CD4-positive, alpha-beta memory T cell (primary cell): Measurements from ENCODE around the gene POLDIP3. TPM values are rescaled to one million over a fixed set of nuclear protein-coding genes. Genes with fewer than 3 reads are reported as not detected.

Source experiments
- CTCF ChIA-PET: fragments of 350-600 bp; sonication (Branson Sonifier 250); formaldehyde crosslinking; loops from one replicate; lab custom pipeline; 2021; ENCODE audit warnings: inconsistent platforms; ENCODE audit not compliant: partially characterized antibody; lab: Charles Lee
- POLR2A ChIA-PET: fragments of 350-600 bp; sonication (Branson Sonifier 250); formaldehyde crosslinking; loops from one replicate; lab custom pipeline; 2021; ENCODE audit not compliant: partially characterized antibody; lab: Charles Lee
- DNase-seq, 5 donors: peaks; one replicate each; pipeline versions ENCODE4 v3.0.0 to v3.0.0-alpha.2; 2020 to 2022; ENCODE audit warnings: mixed read lengths in 1 of 5
- H3K27ac ChIP-seq: one replicate; pipeline ENCODE4 v1.7.0; 2013; ENCODE audit warnings: low read depth, low read length
- H3K27me3 ChIP-seq: 2 replicates; pipeline ENCODE4 v1.7.0; 2013; ENCODE audit warnings: mild to moderate bottlenecking, low read length, moderate library complexity; ENCODE audit not compliant: insufficient read depth
- H3K36me3 ChIP-seq: 2 replicates; pipeline ENCODE4 v1.7.0; 2013; ENCODE audit warnings: mild to moderate bottlenecking, low read length, moderate library complexity; ENCODE audit not compliant: insufficient read depth
- H3K4me1 ChIP-seq: 2 replicates; pipeline ENCODE4 v1.7.0; 2013; ENCODE audit warnings: mild to moderate bottlenecking, low read length, moderate library complexity; ENCODE audit not compliant: insufficient read depth
- H3K4me3 ChIP-seq, 2 donors: one replicate each; pipeline ENCODE4 v1.7.0; 2013; ENCODE audit warnings: low read length in 2 of 2, mild to moderate bottlenecking in 1 of 2
- H3K9me3 ChIP-seq, 2 donors: one replicate each; pipeline ENCODE4 v1.7.0; 2013; ENCODE audit warnings: low read length in 2 of 2, control low read depth in 1 of 2; ENCODE audit not compliant: control insufficient read depth in 1 of 2
- H3K27ac Mint-ChIP-seq, 7 donors: one replicate each; pipeline ENCODE4 v1.8.0; 2020 to 2021; ENCODE audit warnings: mixed read lengths in 7 of 7, mild to moderate bottlenecking in 6 of 7, inconsistent platforms in 3 of 7, moderate library complexity in 3 of 7
- H3K27me3 Mint-ChIP-seq, 2 donors: one replicate each; pipeline ENCODE4 v1.8.0; 2020 to 2021; ENCODE audit warnings: mixed read lengths in 2 of 2
- H3K36me3 Mint-ChIP-seq, 2 donors: one replicate each; pipeline ENCODE4 v1.8.0; 2020 to 2021; ENCODE audit warnings: mixed read lengths in 2 of 2, inconsistent platforms in 1 of 2, mild to moderate bottlenecking in 1 of 2
- H3K4me1 Mint-ChIP-seq, 4 donors: one replicate each; pipeline ENCODE4 v1.8.0; 2020 to 2021; ENCODE audit warnings: mixed read lengths in 4 of 4, mild to moderate bottlenecking in 1 of 4
- H3K4me3 Mint-ChIP-seq, 8 donors: one replicate each; pipeline ENCODE4 v1.8.0; 2020 to 2021; ENCODE audit warnings: mixed read lengths in 8 of 8, mild to moderate bottlenecking in 7 of 8, moderate library complexity in 6 of 8, inconsistent platforms in 3 of 8
- H3K9me3 Mint-ChIP-seq, 8 donors: one replicate each; pipeline ENCODE4 v1.8.0; 2020 to 2021; ENCODE audit warnings: mixed read lengths in 8 of 8, mild to moderate bottlenecking in 5 of 8, inconsistent platforms in 3 of 8, moderate library complexity in 1 of 8
- intact Hi-C: fragments of 100-400 bp; cut with micrococcal nuclease; formaldehyde crosslinking; loops from one replicate; pipeline ENCODE4 v1.15.1; 2023
- polyA plus RNA-seq, 2 donors: library from polyadenylated mRNA; unstranded; fragments of 300-500 nt; fragmentation: Illumina TruSeq; gene quantifications; one replicate each; pipeline ENCODE4 v1.2.3, GENCODE V29; 2021
- total RNA-seq, 2 experiments: library from RNA; stranded (reverse); gene quantifications; one replicate each; pipeline ENCODE4 v1.2.3, GENCODE V29; 2021

Gene POLDIP3
- total and polyA plus RNA-seq, 4 experiments from 2014 or later = 66.1 to 82.3 (median 77.8) TPM

DNA sequence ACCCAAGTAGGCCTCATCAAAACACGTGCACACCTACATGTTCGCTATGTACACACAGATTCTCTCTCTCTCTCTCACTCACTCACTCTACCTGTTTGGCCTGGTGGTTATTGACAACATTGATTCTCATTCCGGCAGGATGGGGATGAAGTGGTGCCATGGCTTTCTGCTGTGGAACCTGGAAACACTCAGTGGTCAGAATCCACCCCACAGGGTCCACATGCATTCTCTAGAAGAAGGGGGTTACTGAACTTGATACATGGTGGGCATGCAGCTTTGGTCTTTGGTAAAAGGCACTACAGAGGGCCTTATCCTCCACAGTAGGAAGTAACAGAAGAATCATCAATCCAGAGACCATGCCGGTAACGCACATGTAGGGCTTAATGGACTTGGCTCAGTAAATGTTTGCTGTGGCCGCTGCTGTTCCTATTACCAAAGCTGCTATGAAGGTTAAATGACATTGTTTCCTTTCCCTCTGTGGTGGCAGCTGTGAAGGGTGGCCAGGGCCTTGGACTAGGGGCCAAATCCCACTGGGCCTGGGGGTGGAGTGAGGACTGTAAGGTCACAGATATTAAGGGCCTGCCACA lies 12.7 kb downstream of the POLDIP3 start:
- no peak overlapping the region for H3K4me3 ChIP-seq
- DNase-seq = no peak
- intact Hi-C loops = no loop called here
- no peaks in the 10 kb centered on the region for H3K9me3 ChIP-seq
- no peaks in the 10 kb centered on the region for H3K27me3 ChIP-seq
- no peak overlapping the region for H3K27ac ChIP-seq
- H3K36me3 ChIP-seq = peaks cover 62% of the 10 kb centered on the region
- peaks cover 8% of the 10 kb centered on the region for H3K4me1 ChIP-seq
- no peaks in the 10 kb centered on the region for H3K27me3 Mint-ChIP-seq
- peak overlapping the region in 1 of 7 donors; percentile 43 for H3K27ac Mint-ChIP-seq
- CTCF ChIA-PET = no interaction called here
- H3K4me1 Mint-ChIP-seq = peaks cover 12 to 43% (median 21%) of the 10 kb centered on the region in 4 donors
- POLR2A ChIA-PET = no interaction called here
- no peak overlapping the region for H3K4me3 Mint-ChIP-seq
- H3K9me3 Mint-ChIP-seq = no peaks in the 10 kb centered on the region
- peaks cover 55 to 72% of the 10 kb centered on the region in 2 donors for H3K36me3 Mint-ChIP-seq

DNA sequence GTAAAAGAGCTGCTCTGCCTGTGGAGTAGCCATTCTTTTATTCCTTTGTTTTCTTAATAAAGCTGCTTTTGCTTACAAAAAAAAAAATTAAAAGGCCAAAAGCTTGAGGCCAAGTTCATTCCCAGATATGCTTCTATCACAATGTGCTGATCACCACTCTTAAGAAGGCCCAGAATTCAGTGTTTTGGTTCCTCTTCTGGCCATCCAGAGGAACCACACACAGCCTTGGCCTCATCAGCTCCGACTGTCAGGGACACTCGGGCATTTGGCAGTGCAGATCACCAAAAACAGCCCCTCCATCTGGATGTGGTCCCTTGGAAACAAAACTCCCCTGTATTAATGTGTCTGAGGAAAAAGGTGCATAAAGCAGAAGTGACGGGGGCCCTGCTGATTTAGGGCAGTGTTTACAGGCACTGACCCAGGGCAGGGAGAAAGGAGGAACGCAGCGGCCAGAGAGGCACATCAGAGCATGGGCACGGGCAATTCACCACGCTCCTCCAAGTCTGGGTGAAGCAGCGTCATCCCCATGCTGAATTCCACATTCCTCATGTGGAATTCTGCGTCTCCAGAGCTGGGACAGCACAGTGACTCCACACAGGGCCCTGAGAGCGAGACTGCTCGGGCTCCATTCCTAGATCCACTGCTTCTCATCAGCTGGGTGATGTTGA lies 17.7 kb downstream of the POLDIP3 start:
- no peaks in the 10 kb centered on the region for H3K9me3 ChIP-seq
- Mint-ChIP-seq H3K9me3 (no peaks in the 10 kb centered on the region), H3K27ac (peak overlapping the region in 1 of 7 donors; percentile 70), H3K36me3 (peaks cover 42 to 81% of the 10 kb centered on the region in 2 donors), H3K4me3 (no peak overlapping the region), H3K4me1 (peaks cover 4 to 6% (median 5%) of the 10 kb centered on the region in 4 donors), H3K27me3 (no peaks in the 10 kb centered on the region)
- POLR2A ChIA-PET = interaction anchor here (1.3 to 1.4 kb wide), 2 partner anchors 12 to 17 kb away, joined by 4 read pairs; partner anchors contain the start of gene POLDIP3
- no peaks in the 10 kb centered on the region for H3K4me1 ChIP-seq
- no peaks in the 10 kb centered on the region for H3K27me3 ChIP-seq
- no peak for DNase-seq
- peaks cover 87% of the 10 kb centered on the region for H3K36me3 ChIP-seq
- CTCF ChIA-PET = interaction anchor here (0.8 to 1.0 kb wide), 2 partner anchors 13 to 24 kb away, joined by 3 to 4 read pairs; no protein-coding TSS in a partner anchor
- no peak overlapping the region for H3K27ac ChIP-seq
- intact Hi-C loops = no loop called here
- H3K4me3 ChIP-seq = no peak overlapping the region

DNA sequence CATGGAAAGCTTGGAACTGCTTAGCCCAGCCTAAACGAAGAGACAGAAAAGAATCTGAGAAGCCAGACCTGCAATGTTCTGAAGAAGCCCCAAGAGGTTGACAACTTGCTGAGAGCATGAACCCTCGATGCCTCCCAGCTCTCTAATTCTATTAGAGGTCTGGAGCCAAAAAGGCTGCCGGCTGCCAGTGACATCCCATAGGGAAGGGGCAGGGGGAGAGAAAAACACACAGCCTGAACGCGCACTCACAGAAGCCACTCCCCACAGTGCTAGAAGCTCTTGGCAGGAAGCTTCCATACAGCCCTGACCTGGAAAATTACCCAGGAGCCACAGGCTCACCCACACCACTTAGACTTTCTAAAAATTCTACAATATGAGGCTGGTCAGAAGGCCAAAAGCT lies 18.3 kb downstream of the POLDIP3 start:
- H3K4me3 ChIP-seq = no peak overlapping the region
- no peaks in the 10 kb centered on the region for H3K27me3 ChIP-seq
- Mint-ChIP-seq H3K9me3 (no peaks in the 10 kb centered on the region), H3K27me3 (no peaks in the 10 kb centered on the region), H3K27ac (peak overlapping the region in 3 of 7 donors; percentile 3 to 85 (median 63)), H3K4me1 (peaks cover 0 to 3% (median 1%) of the 10 kb centered on the region in 4 donors), H3K36me3 (peaks cover 39 to 84% of the 10 kb centered on the region in 2 donors), H3K4me3 (no peak overlapping the region)
- no peaks in the 10 kb centered on the region for H3K9me3 ChIP-seq
- intact Hi-C loops = no loop called here
- no peaks in the 10 kb centered on the region for H3K4me1 ChIP-seq
- H3K27ac ChIP-seq = no peak overlapping the region
- POLR2A ChIA-PET = interaction anchor here (1.3 to 1.4 kb wide), 2 partner anchors 13 to 18 kb away, joined by 4 read pairs; partner anchors contain the start of gene POLDIP3
- peaks cover 88% of the 10 kb centered on the region for H3K36me3 ChIP-seq
- CTCF ChIA-PET = no interaction called here
- DNase-seq = no peak

DNA sequence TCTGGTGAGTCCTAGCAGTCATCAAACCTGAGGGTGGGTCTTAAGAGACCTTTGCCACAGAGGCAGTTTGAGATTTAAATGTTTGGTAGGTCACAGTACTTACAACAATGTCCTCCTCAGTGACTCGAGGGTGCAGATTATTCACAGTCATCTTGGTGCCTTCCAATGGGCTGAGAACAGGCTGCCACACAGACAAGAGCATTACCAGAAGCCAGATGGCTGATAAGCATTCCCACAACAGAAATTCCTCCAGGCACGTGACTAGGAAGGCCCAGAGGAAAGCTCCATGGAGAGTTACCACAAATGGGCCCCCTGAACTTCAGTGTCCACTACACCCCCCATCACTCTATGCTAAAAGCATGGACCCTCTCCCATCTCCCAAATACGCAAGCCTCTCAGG lies 19.2 kb downstream of the POLDIP3 start:
- Mint-ChIP-seq H3K36me3 (peaks cover 39 to 85% of the 10 kb centered on the region in 2 donors), H3K4me1 (peaks cover 0 to 3% (median 1%) of the 10 kb centered on the region in 4 donors), H3K9me3 (no peaks in the 10 kb centered on the region), H3K4me3 (no peak overlapping the region), H3K27me3 (no peaks in the 10 kb centered on the region), H3K27ac (peak overlapping the region in 2 of 7 donors; percentile 3 to 57)
- intact Hi-C loops = no loop called here
- Histone ChIP-seq H3K9me3 (no peaks in the 10 kb centered on the region), H3K4me1 (no peaks in the 10 kb centered on the region), H3K27ac (no peak overlapping the region), H3K27me3 (no peaks in the 10 kb centered on the region), H3K4me3 (no peak overlapping the region), H3K36me3 (peaks cover 86% of the 10 kb centered on the region)
- ChIA-PET CTCF (no interaction called here), POLR2A (no interaction called here)
- no peak for DNase-seq

GRCh38 chr22:42591987-42592386 lies 22.7 kb downstream of the POLDIP3 start:
- peaks cover 75% of the 10 kb centered on the region for H3K36me3 ChIP-seq
- H3K4me1 Mint-ChIP-seq = peaks cover 0 to 4% (median 2%) of the 10 kb centered on the region in 4 donors
- H3K4me3 ChIP-seq = no peak overlapping the region
- no peak overlapping the region for H3K27ac Mint-ChIP-seq
- H3K27me3 ChIP-seq = no peaks in the 10 kb centered on the region
- H3K27ac ChIP-seq = no peak overlapping the region
- DNase-seq = no peak
- H3K9me3 ChIP-seq = no peaks in the 10 kb centered on the region
- ChIA-PET POLR2A (no interaction called here), CTCF (no interaction called here)
- no peaks in the 10 kb centered on the region for H3K9me3 Mint-ChIP-seq
- intact Hi-C loops = no loop called here
- H3K36me3 Mint-ChIP-seq = peaks cover 28 to 78% of the 10 kb centered on the region in 2 donors
- no peak overlapping the region for H3K4me3 Mint-ChIP-seq
- no peaks in the 10 kb centered on the region for H3K27me3 Mint-ChIP-seq
- no peaks in the 10 kb centered on the region for H3K4me1 ChIP-seq

DNA sequence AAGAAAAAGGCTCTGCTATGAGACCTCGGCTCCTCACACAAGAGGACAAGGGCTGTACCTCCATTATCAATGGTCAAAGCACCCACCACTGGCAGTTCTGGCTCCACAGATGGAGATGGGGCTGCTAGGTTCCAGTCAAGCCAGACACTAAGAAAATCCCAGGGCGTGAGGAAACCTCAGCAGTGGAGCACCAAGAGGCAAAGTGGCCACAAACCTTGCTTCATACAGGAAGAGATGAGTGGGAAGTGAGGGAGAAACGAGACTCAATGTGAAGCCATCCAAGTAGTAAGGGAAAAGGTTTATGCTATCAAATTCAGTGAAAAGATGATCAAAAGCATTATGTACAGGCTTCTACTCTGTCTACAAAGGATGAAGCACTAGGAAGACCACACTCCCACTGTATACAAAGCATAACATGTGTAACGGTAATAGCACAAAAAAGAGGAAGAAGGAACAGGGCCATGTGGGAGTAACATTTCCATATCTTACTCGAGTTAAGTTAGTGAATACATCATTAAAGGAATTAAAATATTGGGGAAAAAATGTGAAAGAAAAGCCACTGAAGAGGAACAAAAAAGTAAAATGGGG lies 27.0 kb downstream of the POLDIP3 start:
- Histone ChIP-seq H3K27me3 (no peaks in the 10 kb centered on the region), H3K9me3 (no peaks in the 10 kb centered on the region), H3K36me3 (peaks cover 60% of the 10 kb centered on the region), H3K4me3 (no peak overlapping the region), H3K4me1 (no peaks in the 10 kb centered on the region), H3K27ac (no peak overlapping the region)
- Mint-ChIP-seq H3K9me3 (no peaks in the 10 kb centered on the region), H3K4me1 (peaks cover 0 to 8% (median 1%) of the 10 kb centered on the region in 4 donors), H3K4me3 (no peak overlapping the region), H3K27me3 (no peaks in the 10 kb centered on the region), H3K36me3 (peaks cover 26 to 67% of the 10 kb centered on the region in 2 donors), H3K27ac (peak overlapping the region in 1 of 7 donors; percentile 4)
- intact Hi-C loops = no loop called here
- POLR2A ChIA-PET = interaction anchor here (1.0 kb wide), 1 partner anchor 27 kb away, joined by 3 read pairs; the partner anchor contains the start of gene POLDIP3
- CTCF ChIA-PET = no interaction called here
- DNase-seq = no peak

GRCh38 chr22:42586381-42586780 lies 28.3 kb downstream of the POLDIP3 start:
- H3K4me3 Mint-ChIP-seq = no peak overlapping the region
- no peaks in the 10 kb centered on the region for H3K9me3 Mint-ChIP-seq
- H3K36me3 Mint-ChIP-seq = peaks cover 23 to 61% of the 10 kb centered on the region in 2 donors
- H3K4me1 ChIP-seq = peaks cover 7% of the 10 kb centered on the region
- no peaks in the 10 kb centered on the region for H3K9me3 ChIP-seq
- peak overlapping the region in 3 of 7 donors; percentile 29 to 66 (median 29) for H3K27ac Mint-ChIP-seq
- H3K4me3 ChIP-seq = no peak overlapping the region
- H3K4me1 Mint-ChIP-seq = peaks cover 6 to 18% (median 8%) of the 10 kb centered on the region in 4 donors
- H3K36me3 ChIP-seq = peaks cover 47% of the 10 kb centered on the region
- ChIA-PET CTCF (no interaction called here), POLR2A (no interaction called here)
- no peak for DNase-seq
- H3K27ac ChIP-seq = no peak overlapping the region
- intact Hi-C loops = no loop called here
- no peaks in the 10 kb centered on the region for H3K27me3 Mint-ChIP-seq
- no peaks in the 10 kb centered on the region for H3K27me3 ChIP-seq
